HG03175 (cell line): ENCODE results near the gene RAB6B.

Experiments
- ATAC-seq: cut with Tn5 transposase; IDR thresholded peaks from one replicate; pipeline ENCODE4 v1.9.1; 2021; ENCODE audit warnings: mild to moderate bottlenecking, moderate library complexity; ENCODE audit not compliant: unreplicated experiment

The RAB6B gene

GRCh38 chr3:133895208-133896001, at the start of gene RAB6B:
RAB6B (minus strand) TSS chr3:133895882; CDS start chr3:133895466, 416 bp downstream.
- no peak for ATAC-seq

- ATAC-seq: no peak
These were observed 49.1 kb upstream of the RAB6B start for GRCh38 chr3:133944641-133945380.

- no peak for ATAC-seq
These were observed 48.5 kb upstream of the RAB6B start for GRCh38 chr3:133944181-133944580.

- no peak for ATAC-seq
These were observed 48.0 kb upstream of the RAB6B start for GRCh38 chr3:133943639-133944141.

GRCh38 chr3:133943031-133943535, 47.4 kb upstream of the RAB6B start:
- no peak for ATAC-seq

GRCh38 chr3:133941415-133941821, 45.7 kb upstream of the RAB6B start:
- no peak for ATAC-seq

DNA sequence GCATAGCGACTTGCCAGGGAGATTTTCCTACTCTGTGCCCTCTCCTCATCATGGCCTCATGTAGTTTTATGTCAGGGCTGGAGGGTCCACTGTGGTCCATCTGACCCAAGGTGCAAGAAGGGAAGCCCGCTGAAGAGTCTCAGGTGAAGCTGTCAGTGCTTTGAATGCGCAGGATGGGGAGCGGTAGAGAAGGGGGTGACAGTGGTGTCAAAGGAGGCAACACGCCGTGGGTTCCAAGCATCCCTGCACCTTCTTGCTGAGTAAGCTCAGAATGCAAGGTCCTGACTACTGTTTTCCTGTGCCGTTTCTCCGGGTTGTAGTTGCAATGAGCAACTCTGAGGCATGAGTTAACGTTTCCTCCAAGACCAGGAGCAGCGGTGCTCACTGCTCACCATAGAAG, 44.9 kb upstream of the RAB6B start:
- ATAC-seq: no peak

DNA sequence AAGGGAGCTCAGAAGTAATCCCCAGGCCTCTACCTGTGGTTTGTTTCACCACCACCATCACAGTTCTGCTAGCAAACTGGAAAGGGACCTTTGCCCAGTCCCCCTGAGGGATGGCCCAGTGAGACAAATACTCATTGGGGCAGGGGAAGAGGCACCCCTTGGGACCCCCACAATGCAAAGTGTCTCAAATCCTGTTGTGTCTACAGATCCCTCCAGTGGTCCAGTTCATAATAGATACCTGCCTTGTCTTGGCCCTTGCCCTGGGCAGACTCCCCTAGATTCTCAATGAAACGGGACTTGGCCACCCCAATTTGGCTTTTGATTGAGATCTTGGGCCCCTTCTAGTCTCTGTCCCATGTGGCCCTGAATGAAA, 43.8 kb upstream of the RAB6B start:
- no peak for ATAC-seq

- no peak for ATAC-seq
These were observed 43.2 kb upstream of the RAB6B start for GRCh38 chr3:133938770-133939462.

DNA sequence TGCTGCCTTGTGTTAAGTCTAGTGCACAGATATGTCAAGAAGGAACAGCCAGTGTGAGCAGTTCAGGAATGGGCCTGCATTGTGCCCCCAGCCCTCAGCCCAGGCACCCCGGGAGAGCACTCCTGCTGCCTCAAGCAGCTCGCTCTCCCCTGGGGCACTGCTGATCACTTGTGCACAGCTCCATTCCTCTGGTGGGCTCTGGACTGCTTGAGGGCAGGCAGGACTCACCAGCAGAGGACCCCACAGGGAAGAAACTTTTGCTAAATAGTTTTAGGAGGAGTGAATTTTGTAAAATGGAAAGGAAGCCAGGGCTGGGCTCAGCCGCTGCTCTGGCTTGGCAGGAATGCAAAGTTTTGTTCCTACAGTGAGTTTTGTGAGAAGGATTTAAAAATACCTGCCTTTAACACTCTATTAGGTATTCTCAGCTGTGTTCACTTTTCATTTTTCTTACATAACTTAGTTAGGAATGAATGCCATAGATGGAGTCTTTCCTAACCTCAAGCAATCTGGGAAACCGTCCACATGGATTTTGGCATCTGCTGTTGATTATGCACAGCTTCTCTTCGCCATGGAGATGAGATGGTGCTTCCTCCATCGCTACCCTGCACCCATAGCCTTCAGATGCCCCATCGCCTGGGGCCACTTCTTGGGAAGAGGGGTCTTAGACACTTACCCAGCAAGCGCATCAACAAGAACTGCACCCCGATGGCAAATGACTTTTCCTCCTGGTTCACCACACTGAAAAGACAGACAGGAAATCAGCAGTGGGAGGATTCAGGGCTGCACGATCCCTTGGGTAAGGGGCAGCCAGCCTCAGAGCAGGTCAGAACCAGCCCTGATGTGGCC, 42.3 kb upstream of the RAB6B start:
- ATAC-seq: no peak

- no peak for ATAC-seq
These were observed 41.5 kb upstream of the RAB6B start for GRCh38 chr3:133937061-133937686.

- no peak for ATAC-seq
These were observed 40.4 kb upstream of the RAB6B start for GRCh38 chr3:133935843-133936769.

DNA sequence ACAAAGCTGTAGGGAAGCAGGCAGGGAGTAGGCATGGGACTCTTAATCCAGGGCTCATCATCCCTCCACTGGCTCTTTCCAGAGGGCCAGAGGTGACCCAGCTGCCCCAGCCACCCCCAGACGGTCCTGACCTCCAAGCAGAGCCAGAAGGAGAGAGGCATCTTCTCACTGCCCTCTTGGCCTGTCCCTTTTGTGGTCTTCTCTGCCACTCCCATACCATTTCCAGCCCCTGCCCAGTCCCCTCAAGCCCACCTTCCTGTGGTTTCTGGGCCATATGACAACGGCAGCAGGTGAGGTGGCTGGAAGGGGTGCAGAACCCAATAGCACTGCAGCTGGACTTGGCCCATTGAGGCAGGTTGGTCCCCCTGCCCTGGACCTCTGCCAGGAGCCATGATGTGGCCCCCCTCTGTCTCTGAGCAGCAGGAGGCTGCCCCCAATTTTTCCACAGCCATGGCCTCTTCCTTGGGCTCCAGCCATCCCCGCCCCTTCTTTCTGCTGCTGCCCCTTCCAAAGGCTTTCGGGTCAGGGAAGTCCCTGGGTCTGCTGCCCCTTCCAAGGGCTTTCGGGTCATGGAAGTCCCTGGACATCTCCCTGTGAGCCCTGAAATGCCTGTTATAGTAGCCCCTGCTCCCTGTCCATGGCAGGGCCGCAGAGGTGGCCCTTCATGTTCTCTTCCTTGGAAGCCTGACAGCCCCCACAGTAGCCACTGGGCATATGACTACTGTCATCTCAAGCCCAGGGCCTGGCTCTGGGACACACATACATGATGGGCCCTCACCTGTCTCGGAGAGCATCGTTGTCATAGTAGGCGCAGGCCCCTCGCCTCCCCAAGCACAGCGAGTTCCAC, 39.5 kb upstream of the RAB6B start:
- ATAC-seq: no peak

DNA sequence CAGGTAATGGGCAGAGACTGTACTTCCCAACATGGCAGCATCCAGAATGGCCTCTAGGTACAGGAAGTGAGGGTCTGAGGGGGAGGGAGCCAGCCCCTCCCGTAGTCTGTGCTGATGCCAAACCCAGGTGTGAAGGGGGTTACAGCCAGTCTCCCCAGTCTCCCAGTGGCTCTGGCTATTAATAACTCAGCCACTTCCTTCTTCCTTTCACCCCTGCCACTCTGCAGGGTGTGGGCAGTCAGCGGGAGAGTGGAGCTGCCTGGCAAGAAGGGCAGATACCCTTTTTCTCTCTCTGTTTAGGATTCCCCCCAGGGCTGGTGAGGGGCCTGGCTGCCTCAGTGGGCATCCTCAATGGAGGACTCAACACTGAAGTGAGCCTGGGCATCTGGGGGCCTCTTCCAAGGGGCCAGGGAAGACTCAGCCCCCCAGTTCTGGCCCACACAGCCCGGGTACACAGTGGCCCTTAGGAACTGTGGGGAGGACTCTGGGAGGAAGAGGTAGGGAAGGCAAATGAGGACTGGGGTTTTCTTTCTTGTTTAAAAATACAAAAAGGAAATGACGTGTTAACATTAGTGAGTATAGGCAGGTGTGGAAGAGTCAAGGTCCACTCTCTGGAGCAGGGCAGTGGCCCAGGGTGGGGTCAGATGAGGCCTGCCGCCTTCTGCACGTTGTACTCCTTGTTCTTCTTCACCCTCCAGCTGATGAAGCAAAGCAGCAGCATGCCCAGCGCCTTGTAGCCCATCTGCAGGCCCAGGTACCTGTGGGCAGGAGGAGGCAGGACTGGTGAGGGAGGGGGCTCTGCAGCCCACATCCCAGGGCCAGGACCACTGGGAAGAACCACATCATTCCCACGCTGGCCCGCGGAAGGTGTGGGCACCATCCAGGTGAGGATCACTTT, 38.6 kb upstream of the RAB6B start:
- ATAC-seq: no peak

GRCh38 chr3:133933097-133934024, 37.7 kb upstream of the RAB6B start:
- ATAC-seq: no peak

- ATAC-seq: no peak
These were observed 36.3 kb upstream of the RAB6B start for GRCh38 chr3:133932009-133932408.
